Mesothelial cell of epicardium (in vitro differentiated cells): ENCODE results near the gene IFNAR1. TPM values are rescaled to one million over a fixed set of nuclear protein-coding genes. Genes with fewer than 3 reads are reported as not detected.
A peak's percentile ranks its signal among the peaks of the same experiment; 100 is the strongest.

Experiments used
- DNase-seq, 2 experiments: peaks; one replicate each; pipeline ENCODE4 v3.0.0; 2021; ENCODE audit warnings: low spot score in 2 of 2; ENCODE audit not compliant: unreplicated experiment in 2 of 2
- H3K27ac Mint-ChIP-seq: 2 replicates; pipeline ENCODE4 v1.8.0; 2021; ENCODE audit warnings: mixed read lengths
- H3K27me3 Mint-ChIP-seq: 2 replicates; pipeline ENCODE4 v1.8.0; 2021; ENCODE audit warnings: low read depth, mixed read lengths
- H3K36me3 Mint-ChIP-seq: 2 replicates; pipeline ENCODE4 v1.8.0; 2021; ENCODE audit warnings: mixed read lengths
- H3K4me1 Mint-ChIP-seq: 2 replicates; pipeline ENCODE4 v1.8.0; 2021; ENCODE audit warnings: mixed read lengths
- H3K4me3 Mint-ChIP-seq: 2 replicates; pipeline ENCODE4 v1.8.0; 2021; ENCODE audit warnings: mild to moderate bottlenecking, moderate library complexity, mixed read lengths
- H3K9me3 Mint-ChIP-seq: 2 replicates; pipeline ENCODE4 v1.8.0; 2021; ENCODE audit warnings: mixed read lengths
- CTCF ChIP-seq: fragments of 200-600 bp; sonication (generic); IDR thresholded peaks from one replicate; pipeline ENCODE4 v1.5.0; 2021; ENCODE audit warnings: antibody characterized with exemption; ENCODE audit not compliant: unreplicated experiment
- total RNA-seq: library from RNA; stranded (reverse); gene quantifications from 3 replicates; pipeline ENCODE4 v1.2.1, GENCODE V29; 2021

The IFNAR1 gene
- total RNA-seq, 1 donor from 2014 or later = 27.0 TPM

GRCh38 chr21:33396951-33397350, 72.2 kb downstream of the IFNAR1 start:
- H3K27me3 Mint-ChIP-seq = no peaks in the 10 kb centered on the region
- H3K27ac Mint-ChIP-seq = peak overlapping the region; percentile 85
- TF ChIP-seq CTCF = no peak
- H3K4me1 Mint-ChIP-seq = peaks cover 23% of the 10 kb centered on the region
- H3K9me3 Mint-ChIP-seq = no peaks in the 10 kb centered on the region
- H3K4me3 Mint-ChIP-seq = no peak overlapping the region
- DNase-seq = no peak
- H3K36me3 Mint-ChIP-seq = no peaks in the 10 kb centered on the region

GRCh38 chr21:33397717-33398116, 72.9 kb downstream of the IFNAR1 start:
- TF ChIP-seq CTCF = no peak

GRCh38 chr21:33398361-33398760, 73.6 kb downstream of the IFNAR1 start:
- no peaks in the 10 kb centered on the region for H3K36me3 Mint-ChIP-seq
- no peak overlapping the region for H3K4me3 Mint-ChIP-seq

More at GRCh38 chr21:33397717-33398116, 72.9 kb downstream of the IFNAR1 start:
- DNase-seq = no peak
- Mint-ChIP-seq H3K27ac (no peak overlapping the region), H3K4me1 (peaks cover 21% of the 10 kb centered on the region), H3K36me3 (no peaks in the 10 kb centered on the region), H3K9me3 (no peaks in the 10 kb centered on the region), H3K4me3 (no peak overlapping the region), H3K27me3 (no peaks in the 10 kb centered on the region)

GRCh38 chr21:33401630-33401992, 76.8 kb downstream of the IFNAR1 start:
- Mint-ChIP-seq H3K27me3 (no peaks in the 10 kb centered on the region), H3K4me1 (peaks cover 22% of the 10 kb centered on the region), H3K27ac (no peak overlapping the region), H3K4me3 (no peak overlapping the region), H3K36me3 (no peaks in the 10 kb centered on the region), H3K9me3 (no peaks in the 10 kb centered on the region)
- DNase-seq = no peak
- no peak for TF ChIP-seq CTCF

More at GRCh38 chr21:33398361-33398760, 73.6 kb downstream of the IFNAR1 start:
- no peak for TF ChIP-seq CTCF
- Mint-ChIP-seq H3K9me3 (no peaks in the 10 kb centered on the region), H3K4me1 (peaks cover 21% of the 10 kb centered on the region), H3K27me3 (no peaks in the 10 kb centered on the region), H3K27ac (no peak overlapping the region)
- no peak for DNase-seq

GRCh38 chr21:33402001-33402979, 77.5 kb downstream of the IFNAR1 start:
- TF ChIP-seq CTCF = no peak
- peak in 1 of 2 experiments; percentile 55 for DNase-seq
- no peaks in the 10 kb centered on the region for H3K36me3 Mint-ChIP-seq
- H3K4me1 Mint-ChIP-seq = peaks cover 21% of the 10 kb centered on the region
- H3K9me3 Mint-ChIP-seq = no peaks in the 10 kb centered on the region
- H3K27ac Mint-ChIP-seq = peak overlapping the region; percentile 90
- no peaks in the 10 kb centered on the region for H3K27me3 Mint-ChIP-seq
- H3K4me3 Mint-ChIP-seq = peak overlapping the region; percentile 75
